ENCODE data around the gene KCNH1. TPM values are rescaled to one million over a fixed set of nuclear protein-coding genes. Genes with fewer than 3 reads are reported as not detected.

The KCNH1 gene
- total and polyA plus RNA-seq, 7 donors, result 0.10 to 0.22 (median 0.17) TPM

- ATAC-seq (no peak), DNase-seq (no peak)
- TF ChIP-seq CTCF (IDR thresholded peaks at IDR 0.05), result no peak
- Histone ChIP-seq H3K36me3 (ENCODE audit: insufficient read depth in 1 of 2, low read depth in 1 of 2) (no peaks in the 10 kb centered on the region), H3K4me1 (no peaks in the 10 kb centered on the region), H3K27me3 (ENCODE audit: insufficient read depth in 3 of 3, low read length in 2 of 3) (peaks cover 0 to 2% (median 0%) of the 10 kb centered on the region in 3 donors), H3K9me3 (no peaks in the 10 kb centered on the region), H3K27ac (no peak overlapping the region), H3K4me3 (no peak overlapping the region)
- intact Hi-C loops (cut with DNase I), result no loop called here
- WGBS, 3 donors, result 76 to 87% (median 76%) methylated on average over 2 of the region's 2 CpGs
Measured at GRCh38 chr1:210646258-210646616, 487.7 kb downstream of the KCNH1 start.

GRCh38 chr1:210645582-210646257 is 488.2 kb downstream of the KCNH1 start:
- intact Hi-C loops (cut with DNase I), result no loop called here
- Histone ChIP-seq H3K27ac (no peak overlapping the region), H3K9me3 (no peaks in the 10 kb centered on the region), H3K4me1 (no peaks in the 10 kb centered on the region), H3K4me3 (no peak overlapping the region), H3K36me3 (ENCODE audit: insufficient read depth in 1 of 2, low read depth in 1 of 2) (no peaks in the 10 kb centered on the region), H3K27me3 (ENCODE audit: insufficient read depth in 3 of 3, low read length in 2 of 3) (peaks cover 0 to 2% (median 0%) of the 10 kb centered on the region in 3 donors)
- no peak for ATAC-seq
- DNase-seq, result no peak
- WGBS, 3 donors, result 82 to 84% (median 82%) methylated on average over 7 of the region's 7 CpGs
- no peak for TF ChIP-seq CTCF (IDR thresholded peaks at IDR 0.05)

- Histone ChIP-seq H3K4me1 (no peaks in the 10 kb centered on the region), H3K27ac (no peak overlapping the region), H3K9me3 (no peaks in the 10 kb centered on the region), H3K36me3 (ENCODE audit: insufficient read depth in 1 of 2, low read depth in 1 of 2) (no peaks in the 10 kb centered on the region), H3K27me3 (ENCODE audit: insufficient read depth in 3 of 3, low read length in 2 of 3) (no peaks in the 10 kb centered on the region), H3K4me3 (no peak overlapping the region)
- ATAC-seq, result no peak
- TF ChIP-seq CTCF (IDR thresholded peaks at IDR 0.05), result no peak
- intact Hi-C loops (cut with DNase I), result no loop called here
- DNase-seq, result no peak
- WGBS, 3 donors, result 74 to 81% (median 74%) methylated on average over 5 of the region's 5 CpGs
Measured at GRCh38 chr1:210641582-210641981, 492.4 kb downstream of the KCNH1 start.

GRCh38 chr1:210635108-210635507 is 498.8 kb downstream of the KCNH1 start:
- H3K4me1 ChIP-seq, result no peaks in the 10 kb centered on the region

More at GRCh38 chr1:210635108-210635507, 498.8 kb downstream of the KCNH1 start:
- Histone ChIP-seq H3K36me3 (ENCODE audit: insufficient read depth in 1 of 2, low read depth in 1 of 2) (no peaks in the 10 kb centered on the region), H3K27me3 (ENCODE audit: insufficient read depth in 3 of 3, low read length in 2 of 3) (no peaks in the 10 kb centered on the region), H3K27ac (no peak overlapping the region), H3K4me3 (no peak overlapping the region), H3K9me3 (no peaks in the 10 kb centered on the region)
- WGBS, 3 donors, result 94 to 96% (median 94%) methylated on average over 2 of the region's 2 CpGs
- no peak for TF ChIP-seq CTCF (IDR thresholded peaks at IDR 0.05)
- ATAC-seq, result no peak
- intact Hi-C loops (cut with DNase I), result no loop called here
- no peak for DNase-seq

All from psoas muscle (tissue), 8 donors.